HUES6 (cell line): ENCODE measurements around the gene FOXC2.

Experiments used
- H3K27ac ChIP-seq: 2 replicates; pipeline ENCODE4 v1.7.0; 2013; ENCODE audit warnings: low read depth, mild to moderate bottlenecking, low read length, inconsistent platforms
- H3K27me3 ChIP-seq: 2 replicates; pipeline ENCODE4 v1.6.1; 2013; ENCODE audit warnings: low read length; ENCODE audit not compliant: control insufficient read depth, insufficient read depth
- H3K36me3 ChIP-seq: 2 replicates; pipeline ENCODE4 v1.6.1; 2013; ENCODE audit warnings: low read length; ENCODE audit not compliant: control insufficient read depth, insufficient read depth
- H3K4me1 ChIP-seq: 2 replicates; pipeline ENCODE4 v1.6.1; 2013; ENCODE audit warnings: low read length; ENCODE audit not compliant: control insufficient read depth, insufficient read depth
- H3K4me3 ChIP-seq: 2 replicates; pipeline ENCODE4 v1.5.1; 2013; ENCODE audit warnings: low read depth, low read length
- H3K9ac ChIP-seq: one replicate; pipeline ENCODE4 v1.6.1; 2013; ENCODE audit warnings: mild to moderate bottlenecking, low read length
- H3K9me3 ChIP-seq: 2 replicates; pipeline ENCODE4 v1.6.1; 2013; ENCODE audit warnings: low read depth, low read length; ENCODE audit not compliant: control insufficient read depth, insufficient read depth

The FOXC2 gene

DNA sequence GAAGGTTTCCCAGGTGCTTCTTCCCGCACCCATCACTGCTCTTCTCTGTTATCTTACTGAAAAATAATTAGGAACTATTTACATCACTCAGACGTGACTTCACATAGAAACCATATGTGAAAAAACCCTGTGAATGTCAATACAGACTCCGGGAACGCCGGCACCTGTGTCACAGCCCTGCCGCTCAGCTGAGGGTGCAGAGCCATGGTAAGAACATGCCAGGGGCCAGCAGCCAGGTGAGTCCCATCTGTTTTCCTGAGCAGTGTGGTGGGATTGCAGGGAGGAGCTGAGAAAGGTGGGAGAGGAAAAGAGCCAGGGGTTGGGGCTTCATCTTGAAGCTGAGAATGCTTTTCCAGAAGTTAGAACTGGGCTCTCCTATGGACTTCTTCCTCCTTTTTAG lies 42.6 kb upstream of the FOXC2 start:
- Histone ChIP-seq H3K9ac (no peak overlapping the region), H3K9me3 (no peaks in the 10 kb centered on the region), H3K27ac (no peak overlapping the region), H3K36me3 (no peaks in the 10 kb centered on the region), H3K4me3 (no peak overlapping the region), H3K27me3 (peaks cover 31% of the 10 kb centered on the region), H3K4me1 (no peaks in the 10 kb centered on the region; the same call in 1 of the 2 replicates)

DNA sequence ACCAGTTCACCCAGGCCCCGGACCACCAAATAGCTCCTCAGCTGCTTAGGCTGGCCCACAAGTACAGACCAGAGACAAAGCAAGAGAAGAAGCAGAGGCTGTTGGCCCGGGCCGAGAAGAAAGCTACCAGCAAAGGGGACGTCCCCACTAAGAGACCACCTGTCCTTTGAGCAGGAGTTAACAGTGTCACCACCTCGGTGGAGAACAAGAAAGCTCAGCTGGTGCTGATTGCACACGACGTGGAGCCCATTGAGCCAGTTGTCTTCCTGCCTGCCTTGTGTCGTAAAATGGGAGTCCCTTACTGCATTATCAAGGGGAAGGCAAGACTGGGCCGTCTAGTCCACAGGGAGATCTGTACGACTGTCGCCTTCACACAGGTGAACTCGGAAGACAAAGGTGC lies 40.9 kb upstream of the FOXC2 start:
- Histone ChIP-seq H3K4me3 (no peak overlapping the region), H3K27me3 (peaks cover 14% of the 10 kb centered on the region; the same call in 1 of the 2 replicates), H3K9me3 (no peaks in the 10 kb centered on the region), H3K27ac (no peak overlapping the region), H3K9ac (no peak overlapping the region), H3K4me1 (no peaks in the 10 kb centered on the region), H3K36me3 (no peaks in the 10 kb centered on the region)

DNA sequence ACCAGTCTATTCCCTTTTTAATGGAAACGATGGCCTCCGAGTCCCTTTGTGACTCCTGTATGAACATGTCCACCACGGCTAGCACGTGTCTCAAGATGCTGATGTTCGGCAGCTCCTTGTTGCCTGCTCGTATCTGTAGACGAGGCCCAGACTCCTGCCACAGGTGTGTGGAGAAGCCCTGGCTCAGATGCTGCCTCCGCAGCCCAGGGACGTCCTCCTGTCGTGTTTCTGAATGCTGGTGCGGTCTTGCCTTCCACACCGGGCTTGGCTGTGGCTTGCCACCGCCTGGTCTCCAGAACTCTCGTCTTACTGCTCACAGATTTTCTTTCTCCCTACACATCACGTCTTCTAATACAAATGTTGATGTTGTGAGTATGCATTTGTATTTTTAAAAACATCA lies 39.3 kb upstream of the FOXC2 start:
- H3K27ac ChIP-seq = no peak overlapping the region
- H3K9me3 ChIP-seq = no peaks in the 10 kb centered on the region
- peaks cover 3% of the 10 kb centered on the region; the same call in 1 of the 2 replicates for H3K27me3 ChIP-seq
- no peak overlapping the region for H3K4me3 ChIP-seq
- no peak overlapping the region for H3K9ac ChIP-seq
- no peaks in the 10 kb centered on the region; the same call in 1 of the 2 replicates for H3K36me3 ChIP-seq
- no peaks in the 10 kb centered on the region for H3K4me1 ChIP-seq

DNA sequence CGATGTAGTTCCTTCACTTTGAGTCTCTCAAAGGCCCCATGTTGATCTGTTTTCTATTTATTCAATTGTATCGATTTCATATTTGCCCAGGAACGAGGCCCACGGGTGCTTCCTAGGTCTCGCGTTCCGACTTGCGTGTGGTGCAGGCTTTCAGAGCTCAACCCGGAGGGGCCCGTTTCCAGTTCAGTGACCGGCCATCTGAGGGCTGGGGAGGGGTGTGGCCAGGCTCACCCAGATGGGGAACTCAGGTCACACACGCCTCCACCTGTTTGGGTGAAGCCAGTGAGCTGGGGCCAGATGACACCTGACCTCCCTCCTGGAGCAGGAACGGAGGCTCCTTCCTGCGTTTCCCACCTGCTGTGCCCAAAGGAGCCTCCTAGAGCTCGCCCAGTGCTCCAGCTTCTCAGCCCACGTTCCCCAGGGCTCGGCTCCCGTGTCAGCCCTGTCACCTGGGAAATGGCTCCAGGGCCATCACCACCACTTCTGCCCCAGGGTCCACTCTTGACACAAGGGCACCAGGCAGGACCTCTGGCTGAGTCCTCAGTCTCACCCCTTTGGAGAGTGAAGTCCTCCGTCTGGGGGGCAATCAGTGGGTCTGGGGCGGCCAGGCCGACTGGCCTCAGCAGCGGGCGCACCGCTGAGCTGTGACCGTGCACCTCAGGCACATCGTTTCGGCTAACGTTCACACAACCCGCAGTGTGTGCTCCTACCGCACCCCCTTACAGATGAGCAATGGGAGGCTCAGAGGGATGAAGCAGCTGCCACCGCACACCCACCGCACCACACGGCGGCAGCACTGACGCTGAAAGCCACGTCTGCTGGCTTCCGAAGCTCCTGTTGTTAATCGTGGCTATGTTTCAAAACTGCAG lies 38.3 kb upstream of the FOXC2 start:
- Histone ChIP-seq H3K27ac (no peak overlapping the region), H3K9me3 (no peaks in the 10 kb centered on the region), H3K4me1 (no peaks in the 10 kb centered on the region), H3K4me3 (no peak overlapping the region), H3K27me3 (0 out of 2 replicates have a peak, but pooled peaks cover 3% of the 10 kb centered on the region), H3K9ac (no peak overlapping the region), H3K36me3 (no peaks in the 10 kb centered on the region; the same call in 1 of the 2 replicates)

DNA sequence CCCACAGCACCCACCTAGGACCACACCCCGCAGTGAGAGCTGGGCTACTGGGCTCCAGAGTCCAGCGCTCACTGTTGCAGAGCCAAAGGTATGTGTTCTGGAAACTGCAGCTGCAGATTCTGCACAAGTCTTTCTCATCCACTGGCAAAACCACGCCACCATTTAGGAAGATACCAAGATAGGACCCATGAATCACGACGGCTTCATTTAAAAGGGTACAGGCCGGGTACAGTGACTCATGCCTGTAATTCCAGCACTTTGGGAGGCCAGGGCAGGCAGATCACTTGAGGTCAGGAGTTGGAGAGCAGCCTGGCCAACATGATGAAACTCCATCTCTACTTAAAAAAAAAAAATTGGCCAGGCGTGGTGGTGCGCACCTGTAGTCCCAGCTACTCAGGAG lies 37.5 kb upstream of the FOXC2 start:
- Histone ChIP-seq H3K9ac (no peak overlapping the region), H3K4me1 (no peaks in the 10 kb centered on the region)

DNA sequence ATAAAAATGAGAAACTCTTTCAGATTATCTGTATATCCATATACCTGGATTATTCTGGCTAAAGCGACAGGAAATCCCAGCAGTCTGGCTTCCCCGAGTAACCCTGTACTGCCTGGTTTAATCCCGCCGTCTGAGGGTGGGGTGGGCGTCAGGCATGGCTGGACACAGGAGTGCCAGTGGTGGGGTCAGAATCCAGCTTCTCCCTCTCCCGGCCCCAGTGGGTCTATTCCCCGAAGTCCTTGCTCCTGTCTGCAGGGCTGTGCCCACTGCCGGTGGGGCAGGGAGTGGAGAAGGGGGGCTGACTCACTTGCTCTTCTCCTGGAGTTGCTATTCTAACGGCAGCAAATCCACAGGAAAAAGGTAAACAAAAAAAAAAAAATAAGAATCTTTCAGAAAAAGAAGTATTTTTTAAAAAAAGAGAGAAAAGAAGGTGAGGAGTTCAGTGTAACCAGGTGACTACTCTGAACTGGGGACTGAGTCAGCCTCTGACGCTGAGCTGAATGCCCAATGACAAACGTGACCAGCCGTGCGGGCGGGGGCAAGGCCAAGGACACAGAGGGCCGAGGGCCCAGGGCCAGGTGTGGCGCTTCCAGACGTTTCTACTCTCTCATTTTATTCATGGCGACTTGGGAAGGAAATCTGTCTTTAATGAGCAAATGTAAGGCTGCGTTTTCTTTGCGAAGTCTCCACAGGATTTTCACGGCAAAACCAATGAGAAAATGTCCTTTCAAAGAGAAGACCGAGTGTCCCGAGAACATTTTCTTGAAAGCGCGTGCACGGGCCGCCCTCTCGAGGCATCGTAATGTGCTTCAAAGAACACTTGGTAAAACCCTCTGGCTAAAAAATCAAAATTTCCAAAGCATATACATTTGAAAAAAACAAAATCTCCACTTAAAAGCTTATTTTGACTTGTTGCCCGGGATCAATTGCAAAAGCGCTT lies 36.1 kb upstream of the FOXC2 start:
- Histone ChIP-seq H3K4me3 (no peak overlapping the region), H3K9ac (no peak overlapping the region), H3K36me3 (no peaks in the 10 kb centered on the region; the same call in 1 of the 2 replicates), H3K27ac (no peak overlapping the region), H3K27me3 (no peaks in the 10 kb centered on the region), H3K4me1 (no peaks in the 10 kb centered on the region), H3K9me3 (no peaks in the 10 kb centered on the region)

More for the DNA sequence above, 37.5 kb upstream of the FOXC2 start:
- H3K36me3 ChIP-seq = no peaks in the 10 kb centered on the region; the same call in 1 of the 2 replicates
- H3K9me3 ChIP-seq = no peaks in the 10 kb centered on the region
- no peak overlapping the region for H3K27ac ChIP-seq
- no peak overlapping the region for H3K4me3 ChIP-seq
- H3K27me3 ChIP-seq = 0 out of 2 replicates have a peak, but pooled peaks cover under 1% of the 10 kb centered on the region

DNA sequence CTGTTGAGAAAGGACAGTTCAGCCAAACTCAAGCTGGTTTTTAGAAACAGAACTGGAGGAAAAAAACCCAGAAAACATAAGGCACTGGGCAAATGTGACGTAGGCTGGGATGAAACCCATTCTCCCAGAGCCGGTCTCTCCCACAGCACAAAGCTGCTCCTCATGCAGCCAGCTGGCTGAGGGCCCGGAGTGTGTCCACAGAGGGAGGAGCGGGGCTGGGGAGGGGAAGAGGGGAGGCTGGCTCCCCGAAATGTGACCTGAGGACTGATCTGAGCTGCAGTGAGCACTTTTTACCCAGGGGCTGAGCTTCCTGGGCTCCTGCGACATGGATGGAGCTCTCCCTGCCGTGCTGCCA lies 35.5 kb upstream of the FOXC2 start:
- Histone ChIP-seq H3K27ac (no peak overlapping the region), H3K9ac (no peak overlapping the region), H3K27me3 (no peaks in the 10 kb centered on the region), H3K9me3 (no peaks in the 10 kb centered on the region), H3K4me1 (no peaks in the 10 kb centered on the region), H3K36me3 (peaks cover 3% of the 10 kb centered on the region; the same call in 1 of the 2 replicates), H3K4me3 (no peak overlapping the region)

DNA sequence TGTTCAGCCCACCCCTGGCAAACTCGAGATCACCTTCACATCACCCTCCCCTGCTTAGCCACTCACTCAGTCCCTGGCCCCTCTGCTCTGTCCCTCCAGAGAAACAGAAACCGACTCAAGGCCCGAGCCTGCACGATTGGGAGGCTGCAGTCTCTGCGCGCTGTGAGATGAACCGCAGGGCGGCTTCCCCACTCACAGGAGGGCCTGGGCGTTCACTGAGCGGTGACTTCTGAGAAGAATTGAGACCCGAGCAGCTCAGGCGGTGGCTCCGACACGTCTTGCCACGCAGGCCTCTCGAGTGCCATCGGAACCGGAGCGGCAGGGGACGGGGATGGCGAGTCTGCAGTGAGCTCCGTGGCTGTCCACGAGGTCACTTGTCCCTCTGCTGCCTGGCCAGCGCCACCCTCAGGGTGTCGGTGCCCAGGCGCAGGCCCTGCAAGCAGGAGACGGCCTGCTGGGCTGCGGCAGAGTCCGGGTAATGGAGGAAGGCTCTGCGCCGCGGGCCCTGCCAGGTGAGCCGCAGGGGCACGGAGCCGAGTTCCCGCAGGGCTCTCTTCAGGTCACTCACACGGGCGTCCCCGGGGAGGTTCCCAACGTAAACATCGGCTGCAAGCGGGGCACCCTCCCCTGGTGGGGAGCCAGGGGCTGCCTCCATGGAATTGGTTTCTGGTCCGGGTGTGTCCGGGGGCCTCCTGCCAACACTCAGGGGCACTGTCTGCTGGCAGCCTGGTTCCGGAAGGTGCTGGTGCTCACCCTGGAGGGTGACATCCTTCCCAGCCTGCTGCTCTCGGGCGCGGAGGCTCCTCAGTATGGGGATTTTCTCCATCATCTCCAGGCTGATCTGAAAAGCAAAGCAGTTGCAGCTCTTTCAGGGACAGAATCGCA lies 34.7 kb upstream of the FOXC2 start:
- H3K27me3 ChIP-seq = no peaks in the 10 kb centered on the region
- peaks cover 3% of the 10 kb centered on the region; the same call in 1 of the 2 replicates for H3K36me3 ChIP-seq
- no peaks in the 10 kb centered on the region for H3K4me1 ChIP-seq
- H3K4me3 ChIP-seq = no peak overlapping the region
- no peaks in the 10 kb centered on the region for H3K9me3 ChIP-seq
- H3K9ac ChIP-seq = no peak overlapping the region
- no peak overlapping the region for H3K27ac ChIP-seq

DNA sequence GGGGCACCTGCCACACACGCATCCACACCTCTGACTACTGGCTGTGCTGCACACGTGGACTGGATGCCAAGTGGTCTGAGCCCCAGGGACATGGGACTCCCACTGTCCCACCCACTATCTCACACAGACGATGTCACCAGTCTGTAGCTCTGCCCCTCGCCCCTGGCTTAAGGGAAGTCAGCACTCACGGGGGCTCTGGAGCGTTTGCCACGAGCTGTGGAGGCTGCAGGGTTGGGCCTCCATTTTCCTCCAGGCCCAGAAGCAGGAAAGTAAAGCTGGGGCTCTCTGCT lies 34.2 kb upstream of the FOXC2 start:
- peaks cover 6% of the 10 kb centered on the region for H3K36me3 ChIP-seq
- no peaks in the 10 kb centered on the region for H3K27me3 ChIP-seq
- H3K9ac ChIP-seq = no peak overlapping the region
- no peaks in the 10 kb centered on the region for H3K4me1 ChIP-seq
- no peak overlapping the region for H3K27ac ChIP-seq
- no peaks in the 10 kb centered on the region for H3K9me3 ChIP-seq
- H3K4me3 ChIP-seq = no peak overlapping the region

DNA sequence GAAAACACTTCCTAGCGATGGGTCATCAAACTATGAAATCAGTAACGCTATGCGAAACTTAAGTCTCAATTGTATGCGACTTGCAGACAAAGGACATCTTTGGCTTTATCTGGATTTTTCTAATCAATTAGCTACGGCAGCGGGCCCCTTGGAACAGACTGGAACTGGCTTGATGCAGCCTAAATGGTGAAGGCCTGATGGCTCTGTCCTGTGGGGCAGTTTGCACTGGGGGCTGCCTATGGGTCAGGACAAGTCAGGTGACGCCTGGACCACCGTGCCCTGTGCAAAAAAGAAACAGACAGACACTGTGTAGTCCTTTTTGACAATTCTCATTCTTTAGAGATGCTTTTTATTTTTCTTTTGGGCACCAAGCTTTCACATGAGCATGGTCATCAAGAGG lies 33.6 kb upstream of the FOXC2 start:
- Histone ChIP-seq H3K9me3 (no peaks in the 10 kb centered on the region), H3K9ac (no peak overlapping the region), H3K4me1 (no peaks in the 10 kb centered on the region), H3K27me3 (no peaks in the 10 kb centered on the region), H3K4me3 (no peak overlapping the region), H3K36me3 (peaks cover 12% of the 10 kb centered on the region), H3K27ac (no peak overlapping the region)
